NOMO-1 treated with DMSO at 0.1 percent for 48 hours (cell line): ENCODE measurements around the gene CHI3L2.

Experiments
- DNase-seq: peaks from one replicate; lab custom pipeline; 2025; ENCODE audit not compliant: unreplicated experiment; lab: John Stamatoyannopoulos, UW

The CHI3L2 gene

DNA sequence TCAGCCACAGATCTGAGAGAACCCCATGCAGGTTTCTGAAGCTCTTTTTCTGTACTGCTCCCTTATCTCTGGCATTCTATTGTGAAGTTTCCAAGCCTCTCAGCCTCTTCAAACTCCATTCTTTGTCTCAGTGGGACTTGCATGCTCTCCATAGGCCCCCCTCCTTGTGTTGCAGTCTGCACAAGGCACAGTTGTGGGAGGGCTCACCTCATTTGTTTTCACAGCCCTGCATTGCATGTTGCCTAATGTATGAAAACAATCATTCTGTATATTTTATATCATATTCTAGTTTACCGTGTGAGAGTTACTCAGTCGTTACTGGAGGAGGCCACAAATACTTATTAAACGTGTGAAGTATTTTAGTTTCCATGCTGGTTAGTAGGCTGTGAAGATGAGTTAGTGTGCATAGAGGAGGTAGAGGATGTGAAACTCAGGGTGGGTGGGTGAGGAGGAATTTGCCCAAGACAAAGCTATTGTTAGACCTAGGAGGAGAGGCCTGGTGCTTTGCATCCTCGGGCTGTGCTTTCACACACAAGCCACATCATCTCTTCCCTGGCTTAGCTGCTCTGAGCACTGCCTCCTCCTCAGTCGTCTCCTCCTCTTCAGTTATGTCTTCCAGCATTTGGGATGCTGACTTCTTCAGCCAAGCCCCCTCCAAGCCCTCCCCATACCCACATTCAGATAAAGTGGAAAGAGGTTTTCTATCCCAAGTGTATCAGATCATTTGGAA, 7.8 kb upstream of the CHI3L2 start:
- DNase-seq = peak; percentile 91

- no peak for DNase-seq
Observed at GRCh38 chr1:111220302-111220890, 7.1 kb upstream of the CHI3L2 start.

- no peak for DNase-seq
Observed at GRCh38 chr1:111221276-111221632, 6.3 kb upstream of the CHI3L2 start.

DNA sequence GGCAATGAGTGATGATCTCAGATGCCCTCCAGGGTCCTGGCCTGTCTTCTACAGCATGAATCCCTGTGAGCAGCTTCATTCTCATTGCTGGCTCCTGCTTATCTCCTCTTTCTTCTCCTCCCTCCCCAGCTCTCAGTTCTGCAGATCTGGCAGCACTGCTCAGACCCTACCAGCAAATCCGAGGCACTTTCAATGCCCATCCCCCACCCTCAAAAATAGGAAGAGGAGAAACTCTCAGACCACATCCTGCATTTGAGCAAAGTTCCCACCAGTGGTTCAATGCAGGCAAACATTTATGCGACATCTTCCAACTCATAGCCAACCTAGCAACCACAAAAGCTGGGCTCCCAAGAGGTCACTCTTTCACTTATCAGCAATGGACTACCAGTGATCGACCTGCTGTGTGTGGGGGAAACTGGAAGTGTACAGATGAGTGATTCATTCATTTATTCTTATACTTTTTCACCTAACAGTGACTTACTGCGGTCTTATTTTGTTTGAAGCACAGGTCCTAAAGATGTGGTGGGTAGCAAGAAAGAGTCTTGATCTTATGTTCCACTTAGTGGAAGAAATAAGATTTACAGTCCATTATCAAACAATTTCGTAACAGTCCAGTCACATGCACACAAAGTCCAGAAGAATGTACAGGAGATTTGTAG, 5.8 kb upstream of the CHI3L2 start:
- DNase-seq = peak; percentile 85

DNA sequence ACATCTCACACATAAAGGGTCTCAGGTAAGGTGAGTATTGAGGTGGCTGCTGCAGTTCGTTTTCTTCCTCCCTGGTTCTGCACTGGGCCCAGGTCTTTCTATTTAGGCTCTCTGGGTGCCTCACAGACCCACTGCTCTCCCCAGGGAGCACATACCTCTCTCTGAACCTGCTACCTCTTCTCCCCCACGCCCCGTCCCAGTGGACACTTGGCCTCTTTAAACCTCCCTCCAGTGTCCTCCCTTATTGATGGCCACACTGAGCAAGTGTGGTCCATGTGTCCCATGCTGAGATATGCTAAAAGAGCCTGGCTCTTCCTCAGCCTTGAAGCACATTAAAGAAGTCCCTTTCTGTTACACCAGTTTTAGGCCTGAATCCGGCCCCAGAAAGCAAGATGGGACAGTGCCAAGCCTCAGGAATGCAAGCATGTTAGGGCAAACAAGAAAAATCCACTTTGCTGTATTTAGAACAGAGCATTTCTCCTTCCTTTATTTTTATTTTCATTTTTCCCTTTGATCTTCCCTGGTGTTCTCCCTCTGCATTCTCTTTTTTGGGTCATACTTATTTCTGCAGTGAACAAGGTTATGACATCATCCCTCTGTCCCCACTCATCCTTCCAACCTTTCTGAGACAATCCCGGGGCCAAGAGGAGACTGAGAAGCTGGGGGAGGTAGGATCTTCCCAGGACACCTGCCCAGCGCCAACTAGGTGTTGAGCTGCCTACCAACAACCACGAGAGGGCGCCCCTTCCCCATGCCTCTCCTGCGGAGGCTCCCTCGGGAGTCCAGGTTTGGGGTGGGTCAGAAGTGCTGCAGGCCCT, 5.0 kb upstream of the CHI3L2 start:
- DNase-seq = peak; percentile 56

DNA sequence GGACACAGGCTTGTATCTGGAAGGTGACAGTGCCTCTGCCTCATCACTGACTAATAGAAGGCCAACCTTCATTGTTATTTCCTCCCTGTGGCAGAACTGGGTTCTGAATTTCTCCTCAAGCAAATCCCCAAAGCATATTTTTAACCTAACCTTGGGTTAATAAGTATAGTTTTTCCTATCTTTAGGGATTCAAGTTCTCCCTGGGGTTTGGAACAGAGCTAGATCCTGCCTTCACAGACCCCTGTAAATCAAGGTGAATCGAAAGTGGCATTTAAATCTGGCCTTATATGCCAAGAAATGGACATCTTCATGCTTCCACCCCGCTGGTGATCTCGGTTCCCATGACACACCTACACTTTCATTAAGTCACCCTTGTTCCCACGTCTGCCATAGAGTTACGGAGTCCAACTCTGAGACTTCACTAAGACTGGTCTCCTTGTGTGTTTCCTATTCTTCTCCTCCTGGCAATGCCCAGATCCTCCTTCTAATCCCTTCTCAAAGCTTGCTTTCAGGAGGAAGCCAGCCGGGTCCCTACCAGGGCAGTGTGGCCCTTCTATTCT, 4.3 kb upstream of the CHI3L2 start:
- no peak for DNase-seq

GRCh38 chr1:111225091-111225490, 2.4 kb upstream of the CHI3L2 start:
- no peak for DNase-seq

DNA sequence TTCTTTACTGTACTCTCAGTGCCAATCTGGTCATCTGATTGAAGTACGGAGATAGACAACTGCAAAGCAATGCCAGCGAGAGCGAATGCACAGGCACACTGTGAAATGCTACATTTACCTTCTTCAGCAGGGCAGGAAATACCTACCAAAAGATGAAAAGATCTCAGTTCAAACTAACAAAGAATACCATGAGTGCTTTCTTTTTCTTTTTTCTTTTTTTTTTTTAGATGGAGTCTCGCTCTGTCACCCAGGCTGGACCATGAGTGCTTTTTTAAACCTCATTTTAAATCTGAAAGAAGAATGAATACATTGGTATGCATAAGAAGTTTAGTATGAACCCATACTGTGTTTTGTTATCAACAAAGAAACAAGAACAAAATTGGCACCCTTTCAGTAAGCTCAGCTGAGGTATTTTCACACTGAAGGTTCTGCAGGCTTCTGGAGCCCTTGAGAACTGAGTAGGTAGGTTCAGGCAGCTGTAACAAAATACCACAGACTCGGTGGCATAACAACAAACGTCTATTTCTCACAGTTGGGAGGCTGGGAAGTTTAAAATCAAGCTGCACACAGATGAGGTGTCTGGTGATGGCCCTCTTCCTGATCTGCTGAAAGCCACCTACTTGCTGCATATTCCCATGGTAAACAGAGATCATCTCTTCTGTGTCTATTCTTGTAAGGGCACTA, 1.7 kb upstream of the CHI3L2 start:
- no peak for DNase-seq

DNA sequence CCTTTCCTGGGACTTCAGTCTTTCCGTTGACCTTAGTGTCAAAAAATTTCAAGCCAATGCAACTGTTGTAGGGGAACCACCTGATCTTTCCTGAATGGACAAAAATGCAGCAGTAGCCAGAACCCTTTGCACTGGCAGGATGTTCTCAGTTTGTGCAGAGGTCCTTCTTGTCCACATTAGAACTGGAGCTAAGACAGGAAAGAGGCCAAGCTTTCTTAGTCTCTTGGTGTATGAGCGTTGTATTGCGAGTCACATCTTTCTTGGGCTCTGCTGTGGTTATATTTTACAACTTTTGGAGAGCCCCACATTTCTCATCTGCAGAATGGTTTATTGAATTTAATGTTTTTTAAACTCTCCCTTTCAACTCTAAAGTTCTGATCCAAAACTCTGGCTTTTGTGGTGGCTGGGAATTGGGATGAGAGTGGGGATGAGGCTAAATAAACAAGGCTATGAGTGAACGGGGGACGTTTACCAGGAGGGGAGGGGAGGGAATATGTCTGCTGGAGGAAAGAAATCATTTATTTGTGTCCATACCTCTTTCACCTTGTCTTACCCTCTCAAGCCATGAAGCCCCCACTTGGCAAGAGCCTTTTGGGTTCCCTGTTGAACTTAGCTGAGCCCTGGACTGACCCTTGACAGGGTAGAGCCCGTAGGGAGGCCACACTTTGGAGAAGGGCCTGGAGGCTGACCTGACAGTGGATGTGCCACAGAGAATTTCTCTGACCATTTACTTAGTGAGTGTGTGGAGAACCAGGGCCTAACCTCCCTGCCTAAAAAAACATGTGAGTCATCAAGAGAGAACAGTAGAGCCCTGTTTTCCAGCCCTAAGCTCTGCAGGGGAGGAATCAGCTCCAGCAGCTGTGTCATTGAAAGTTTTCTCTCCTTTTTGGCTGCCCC, 586 bp downstream of the CHI3L2 start:
- no peak for DNase-seq

DNA sequence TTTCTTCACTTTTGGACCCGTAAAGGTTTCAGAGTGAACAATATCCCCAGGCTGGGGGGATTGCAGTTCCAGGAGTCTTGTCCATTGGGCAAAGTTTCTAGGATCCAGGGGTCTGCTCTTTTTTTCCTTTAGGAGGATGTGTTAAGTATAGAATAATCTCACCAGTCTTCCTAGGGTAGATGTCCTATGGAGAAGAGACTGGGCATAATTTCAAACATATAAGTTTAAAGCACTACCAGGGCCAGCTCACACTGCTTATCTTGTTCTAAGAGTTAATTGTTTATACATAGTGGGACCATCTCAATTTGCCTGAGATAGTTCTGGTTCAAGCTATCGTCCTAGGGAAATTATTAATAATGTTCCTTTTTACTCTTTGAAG, 1.2 kb downstream of the CHI3L2 start:
- no peak for DNase-seq

- DNase-seq = no peak
Observed at GRCh38 chr1:111232134-111232533, 4.6 kb downstream of the CHI3L2 start.

GRCh38 chr1:111234258-111234657, 6.7 kb downstream of the CHI3L2 start:
- no peak for DNase-seq

DNA sequence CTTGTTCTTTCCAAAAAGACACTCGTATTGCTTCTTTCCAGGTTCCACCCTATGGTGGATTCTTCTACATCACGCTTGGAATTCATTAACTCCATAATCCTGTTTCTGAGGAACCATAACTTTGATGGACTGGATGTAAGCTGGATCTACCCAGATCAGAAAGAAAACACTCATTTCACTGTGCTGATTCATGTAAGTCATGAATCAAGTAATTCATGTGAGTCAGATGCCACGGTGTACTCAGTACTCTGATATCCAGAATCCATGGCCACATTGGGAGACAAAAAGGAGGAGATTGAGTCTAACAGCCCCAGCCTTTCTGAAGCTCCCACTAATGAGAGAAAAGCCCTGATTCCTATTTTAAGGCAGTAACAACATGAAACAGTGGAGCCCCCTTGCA, 7.4 kb downstream of the CHI3L2 start:
- DNase-seq = no peak

- no peak for DNase-seq
Observed at GRCh38 chr1:111236379-111236778, 8.9 kb downstream of the CHI3L2 start.

DNA sequence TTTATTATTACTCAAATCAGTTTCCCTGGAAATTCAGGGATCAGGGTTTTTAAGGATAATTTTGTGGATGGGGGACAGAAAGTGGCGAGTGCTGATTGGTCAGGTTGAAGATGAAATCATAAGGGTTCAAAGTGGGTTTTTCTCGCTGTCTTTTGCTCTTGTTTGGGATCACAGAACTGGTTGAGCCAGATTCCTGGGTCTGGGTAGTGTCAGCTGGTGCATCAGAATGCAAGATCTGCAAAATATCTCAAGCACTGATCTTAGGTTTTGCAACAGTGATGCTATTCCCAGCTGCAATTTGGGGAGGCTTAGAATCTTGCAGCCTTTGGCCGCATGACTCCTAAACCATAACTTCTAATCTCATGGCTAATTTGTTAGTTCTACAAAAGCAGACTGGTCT, 9.3 kb downstream of the CHI3L2 start:
- DNase-seq = no peak

DNA sequence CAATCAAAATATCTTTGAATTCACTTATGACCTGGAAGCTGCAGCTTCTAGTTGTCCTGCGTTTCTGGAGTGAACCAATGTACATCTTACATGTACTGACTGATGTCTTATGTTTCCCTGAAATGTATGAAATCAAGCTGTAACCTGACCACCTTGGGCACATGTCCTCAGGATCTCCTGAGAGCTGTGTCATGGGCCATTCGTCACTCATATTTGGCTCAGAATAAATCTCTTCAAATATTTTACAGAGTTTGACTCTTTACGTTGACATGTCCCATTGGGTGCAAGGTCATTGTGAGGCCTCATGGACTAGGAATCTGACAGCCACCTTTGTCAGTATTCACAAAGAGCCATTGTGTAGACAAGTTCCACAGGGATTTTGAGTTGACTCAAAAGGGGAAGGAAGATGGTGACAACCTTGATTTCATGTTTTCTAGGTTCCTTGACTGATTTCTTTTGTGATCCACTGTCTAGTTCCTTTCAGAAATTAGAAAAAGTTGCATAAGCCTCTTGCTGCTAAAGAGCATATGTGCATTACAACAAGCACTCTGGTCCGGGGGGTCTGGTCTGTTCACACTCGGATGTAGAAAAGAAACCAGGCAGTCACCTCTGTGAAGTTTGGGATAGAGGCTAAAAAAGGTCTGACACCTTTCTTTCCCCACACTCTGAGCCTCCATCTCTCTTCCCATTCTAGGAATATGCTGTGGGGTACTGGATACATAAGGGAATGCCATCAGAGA, 10.7 kb downstream of the CHI3L2 start:
- no peak for DNase-seq

DNA sequence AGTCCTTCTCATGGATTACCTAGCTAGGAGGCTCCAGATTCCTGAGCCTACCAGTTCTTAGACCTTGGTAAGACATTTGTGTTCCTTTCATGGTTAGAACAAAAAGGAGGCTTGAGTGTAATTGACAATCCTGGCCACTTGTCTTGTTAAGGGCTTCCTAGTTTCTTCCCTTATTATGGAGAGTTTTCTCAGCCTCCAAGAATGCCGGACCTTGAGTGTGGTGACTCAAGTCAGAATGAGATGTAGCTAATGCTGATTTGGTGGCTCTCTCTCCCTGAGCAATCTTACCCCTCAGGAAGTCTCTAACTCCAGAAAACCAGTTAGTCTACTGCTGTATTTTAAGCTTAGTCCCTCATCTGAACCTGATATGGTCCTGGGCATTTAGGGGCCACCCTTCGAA, 14.3 kb downstream of the CHI3L2 start:
- DNase-seq = no peak

DNA sequence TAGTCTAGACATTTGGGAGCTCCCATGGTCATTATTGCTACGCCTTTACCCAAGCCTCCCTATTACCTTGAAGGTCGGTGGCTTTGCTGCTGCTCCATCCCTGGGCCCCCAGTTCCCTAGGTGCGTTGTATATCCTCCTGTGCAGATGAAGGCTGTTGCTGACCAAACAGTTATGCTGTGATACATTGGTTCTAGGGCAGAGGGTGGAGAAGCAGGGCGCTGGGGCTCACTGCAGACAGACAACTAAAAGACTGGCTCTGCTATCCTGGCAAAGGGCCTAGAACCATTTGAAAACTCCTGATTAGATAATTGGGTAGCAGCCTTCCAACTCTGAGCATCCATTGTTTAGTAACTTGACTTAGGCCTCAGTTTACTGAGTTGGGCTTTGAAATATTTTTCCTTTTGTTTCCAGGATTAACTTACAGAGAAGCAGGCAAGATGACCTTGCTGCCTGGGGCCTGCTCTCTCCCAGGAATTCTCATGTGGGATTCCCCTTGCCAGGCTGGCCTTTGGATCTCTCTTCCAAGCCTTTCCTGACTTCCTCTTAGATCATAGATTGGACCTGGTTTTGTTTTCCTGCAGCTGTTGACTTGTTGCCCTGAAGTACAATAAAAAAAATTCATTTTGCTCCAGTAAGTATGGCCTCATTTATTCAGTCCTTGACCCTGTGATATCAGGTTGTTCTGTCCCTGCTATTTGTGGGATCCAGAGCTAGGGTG, 15.5 kb downstream of the CHI3L2 start:
- DNase-seq = no peak
